Hematopoietic multipotent progenitor cell treated with erythropoietin and hydrocortisone succinate and interleukin-3 and kit ligand, for 4 days (in vitro differentiated cells): ENCODE results near the gene EMB.
"Not testable (repeated sequence)": the region's sequence is repeated elsewhere in the genome, so short reads cannot be mapped to it uniquely, and the experiment has no call there.

Source experiments
- DNase-seq: peaks from one replicate; pipeline ENCODE4 v3.0.0-alpha.2; 2015

EMB gene

GRCh38 chr5:50420343-50420935 lies 20.6 kb downstream of the EMB start:
- no peak for DNase-seq

- DNase-seq, result not testable (repeated sequence)
Observed at GRCh38 chr5:50419656-50420055, 21.4 kb downstream of the EMB start.

GRCh38 chr5:50416637-50417036 lies 24.5 kb downstream of the EMB start:
- DNase-seq, result not testable (repeated sequence)

- no peak for DNase-seq
Observed at GRCh38 chr5:50415912-50416311, 25.2 kb downstream of the EMB start.

GRCh38 chr5:50410932-50411331 lies 30.2 kb downstream of the EMB start:
- DNase-seq, result not testable (repeated sequence)

- DNase-seq, result no peak
Observed at GRCh38 chr5:50406877-50407276, 34.2 kb downstream of the EMB start.

GRCh38 chr5:50401336-50401735 lies 39.8 kb downstream of the EMB start:
- DNase-seq, result no peak

GRCh38 chr5:50393925-50394609 lies 47.0 kb downstream of the EMB start:
- not testable (repeated sequence) for DNase-seq

- DNase-seq, result not testable (repeated sequence)
Observed at GRCh38 chr5:50392289-50392688, 48.8 kb downstream of the EMB start.

- peak; percentile 85 for DNase-seq
Observed at GRCh38 chr5:50384381-50384780, 56.7 kb downstream of the EMB start.

- DNase-seq, result not testable (repeated sequence)
Observed at GRCh38 chr5:50376696-50377095, 64.4 kb downstream of the EMB start.

- DNase-seq, result not testable (repeated sequence)
Observed at GRCh38 chr5:50369287-50370033, 71.6 kb downstream of the EMB start.

GRCh38 chr5:50365426-50366251 lies 75.4 kb downstream of the EMB start:
- DNase-seq, result peak; percentile 10

GRCh38 chr5:50364535-50365309 lies 76.4 kb downstream of the EMB start:
- not testable (repeated sequence) for DNase-seq

- DNase-seq, result no peak
Observed at GRCh38 chr5:50359187-50359586, 81.9 kb downstream of the EMB start.

GRCh38 chr5:50352382-50352781 lies 88.7 kb downstream of the EMB start:
- peak; percentile 20 for DNase-seq
